ENCODE measurements around the gene MLST8.

DNA sequence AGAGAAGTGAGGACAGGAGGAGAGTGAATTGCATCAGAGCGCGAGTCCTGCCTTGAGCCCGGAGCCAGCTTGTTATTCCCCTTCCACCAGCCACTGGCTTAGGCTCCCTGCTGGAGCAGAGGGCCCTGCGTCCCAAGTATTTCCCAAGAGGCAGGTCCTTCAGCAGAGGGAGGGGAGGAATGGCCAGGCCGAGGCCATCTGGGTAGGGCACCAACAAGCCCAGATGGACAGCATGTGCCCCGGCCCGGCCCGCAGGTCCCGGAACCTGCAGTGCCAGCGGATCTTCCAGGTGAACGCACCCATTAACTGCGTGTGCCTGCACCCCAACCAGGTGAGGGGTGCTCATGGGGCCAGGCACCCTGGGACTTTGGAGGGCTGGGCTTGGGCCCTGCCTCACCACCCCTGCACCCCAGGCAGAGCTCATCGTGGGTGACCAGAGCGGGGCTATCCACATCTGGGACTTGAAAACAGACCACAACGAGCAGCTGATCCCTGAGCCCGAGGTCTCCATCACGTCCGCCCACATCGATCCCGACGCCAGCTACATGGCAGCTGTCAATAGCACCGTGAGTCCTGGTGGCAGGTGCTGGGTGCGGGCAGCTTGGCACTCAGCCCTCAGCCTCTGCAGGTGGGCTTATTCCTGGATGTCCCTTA is 1.7 kb downstream of the MLST8 start:
- TF ChIP-seq RAD21 (IDR thresholded peaks at IDR 0.05; ENCODE audit: low read depth) (no peak), CREB1 (IDR thresholded peaks at IDR 0.05; ENCODE audit: low read depth) (no peak), TAF1 (IDR thresholded peaks at IDR 0.05; ENCODE audit: low read depth) (no peak), EP300 (IDR thresholded peaks at IDR 0.05; ENCODE audit: borderline replicate concordance) (no peak), CEBPB (IDR thresholded peaks at IDR 0.05) (no peak), NFIC (IDR thresholded peaks at IDR 0.05) (no peak)
- TF ChIP-seq, protein P1, sequence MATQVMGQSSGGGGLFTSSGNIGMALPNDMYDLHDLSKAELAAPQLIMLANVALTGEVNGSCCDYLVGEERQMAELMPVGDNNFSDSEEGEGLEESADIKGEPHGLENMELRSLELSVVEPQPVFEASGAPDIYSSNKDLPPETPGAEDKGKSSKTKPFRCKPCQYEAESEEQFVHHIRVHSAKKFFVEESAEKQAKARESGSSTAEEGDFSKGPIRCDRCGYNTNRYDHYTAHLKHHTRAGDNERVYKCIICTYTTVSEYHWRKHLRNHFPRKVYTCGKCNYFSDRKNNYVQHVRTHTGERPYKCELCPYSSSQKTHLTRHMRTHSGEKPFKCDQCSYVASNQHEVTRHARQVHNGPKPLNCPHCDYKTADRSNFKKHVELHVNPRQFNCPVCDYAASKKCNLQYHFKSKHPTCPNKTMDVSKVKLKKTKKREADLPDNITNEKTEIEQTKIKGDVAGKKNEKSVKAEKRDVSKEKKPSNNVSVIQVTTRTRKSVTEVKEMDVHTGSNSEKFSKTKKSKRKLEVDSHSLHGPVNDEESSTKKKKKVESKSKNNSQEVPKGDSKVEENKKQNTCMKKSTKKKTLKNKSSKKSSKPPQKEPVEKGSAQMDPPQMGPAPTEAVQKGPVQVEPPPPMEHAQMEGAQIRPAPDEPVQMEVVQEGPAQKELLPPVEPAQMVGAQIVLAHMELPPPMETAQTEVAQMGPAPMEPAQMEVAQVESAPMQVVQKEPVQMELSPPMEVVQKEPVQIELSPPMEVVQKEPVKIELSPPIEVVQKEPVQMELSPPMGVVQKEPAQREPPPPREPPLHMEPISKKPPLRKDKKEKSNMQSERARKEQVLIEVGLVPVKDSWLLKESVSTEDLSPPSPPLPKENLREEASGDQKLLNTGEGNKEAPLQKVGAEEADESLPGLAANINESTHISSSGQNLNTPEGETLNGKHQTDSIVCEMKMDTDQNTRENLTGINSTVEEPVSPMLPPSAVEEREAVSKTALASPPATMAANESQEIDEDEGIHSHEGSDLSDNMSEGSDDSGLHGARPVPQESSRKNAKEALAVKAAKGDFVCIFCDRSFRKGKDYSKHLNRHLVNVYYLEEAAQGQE (IDR thresholded peaks at IDR 0.05; ENCODE audit: low read depth), result no peak
- TF ChIP-seq, protein P2, sequence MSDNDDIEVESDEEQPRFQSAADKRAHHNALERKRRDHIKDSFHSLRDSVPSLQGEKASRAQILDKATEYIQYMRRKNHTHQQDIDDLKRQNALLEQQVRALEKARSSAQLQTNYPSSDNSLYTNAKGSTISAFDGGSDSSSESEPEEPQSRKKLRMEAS (IDR thresholded peaks at IDR 0.05), result no peak

Data from Ishikawa (cell line).